ENCODE results near the gene SFT2D3. TPM values are rescaled to one million over a fixed set of nuclear protein-coding genes. Genes with fewer than 3 reads are reported as not detected.

The SFT2D3 gene
- total RNA-seq, 1 experiment from 2014 or later = 4.7 TPM

GRCh38 chr2:127700527-127701192 lies 637 bp upstream of the SFT2D3 start:
- H4K20me1 ChIP-seq (ENCODE audit: control insufficient read depth, insufficient read depth, insufficient read length) = no peaks in the 10 kb centered on the region
- no peak overlapping the region for H3K56ac ChIP-seq (ENCODE audit: insufficient read length, low read depth, low read length)
- Mint-ChIP-seq H3K27ac (peak overlapping the region; percentile 95 to 99 (median 96)), H3K4me3 (peak overlapping the region; percentile 85), H3K9me3 (peaks cover 0 to 4% of the 10 kb centered on the region in 2 experiments; a peak in 1 of 5 replicates), H3K36me3 (ENCODE audit: insufficient read depth in 1 of 3, low read depth in 3 of 3) (peaks cover 0 to 26% (median 25%) of the 10 kb centered on the region in 3 experiments; a peak in 6 of 7 replicates), H3K4me1 (peaks cover 18 to 24% of the 10 kb centered on the region in 2 experiments), H3K27me3 (ENCODE audit: low read depth) (peaks cover 14% of the 10 kb centered on the region)
- no peak overlapping the region for H3K14ac ChIP-seq (ENCODE audit: insufficient read depth, low read length)
- no peak overlapping the region for H2AFZ ChIP-seq (ENCODE audit: low read length)
- DNase-seq = peak; percentile 90
- no peak overlapping the region for H2BK15ac ChIP-seq (ENCODE audit: low read depth, low read length)
- H3K18ac ChIP-seq (ENCODE audit: insufficient read length, low read depth, low read length) = peak overlapping the region; percentile 13
- no peak overlapping the region for H3K23ac ChIP-seq (ENCODE audit: insufficient read length, low read depth, low read length)
- H2BK12ac ChIP-seq (ENCODE audit: insufficient read length, low read depth, low read length) = no peak overlapping the region
- no peak overlapping the region for H3T11ph ChIP-seq (ENCODE audit: low read length)
- H2BK20ac ChIP-seq (ENCODE audit: low read depth, low read length, poor library complexity, severe bottlenecking) = no peak overlapping the region
- H3K27ac ChIP-seq (ENCODE audit: insufficient read length, low read depth, low read length) = peak overlapping the region; percentile 8
- no peak overlapping the region for H4K8ac ChIP-seq (replicated peaks; ENCODE audit: insufficient read length, low read depth, low read length)
- no peak overlapping the region for H4K91ac ChIP-seq (ENCODE audit: insufficient read length, low read depth, low read length)
- TF ChIP-seq CTCF (conservative IDR thresholded peaks at IDR 0.05) = no peak; the same call in 1 of the 3 replicates
- WGBS (ENCODE audit: extremely low coverage, insufficient read length, low lambda C conversion rate) = no CpG with 5 or more reads among the region's 17 CpGs
- H3K79me2 ChIP-seq (ENCODE audit: insufficient read depth, low read length) = peaks cover 3% of the 10 kb centered on the region; the same call in 1 of the 2 replicates
- no peaks in the 10 kb centered on the region for H3K27me3 ChIP-seq (ENCODE audit: insufficient read depth, low read length)
- H3K9ac ChIP-seq (ENCODE audit: extremely low read depth, insufficient read length, low read length) = peak overlapping the region; percentile 15
- H3K23me2 ChIP-seq (ENCODE audit: insufficient read length, low read depth, low read length, poor library complexity, severe bottlenecking) = peaks cover 5% of the 10 kb centered on the region
- H2AK5ac ChIP-seq (ENCODE audit: insufficient read length, low read length) = no peak overlapping the region
- no peak overlapping the region for H3K4ac ChIP-seq (ENCODE audit: low read depth, low read length)
- no peaks in the 10 kb centered on the region for H3K9me3 ChIP-seq (ENCODE audit: control insufficient read depth, low read depth, low read length)
- no peak overlapping the region for H4K5ac ChIP-seq (ENCODE audit: insufficient read length, low read depth, low read length)
- no peaks in the 10 kb centered on the region for H3K79me1 ChIP-seq (ENCODE audit: insufficient read depth, low read depth, low read length, poor library complexity, severe bottlenecking)
- H2BK120ac ChIP-seq (ENCODE audit: low read depth, low read length, poor library complexity, severe bottlenecking) = no peak overlapping the region
- H3K4me2 ChIP-seq (ENCODE audit: insufficient read depth, insufficient read length, low read length) = peak overlapping the region; percentile 62
- H3K4me1 ChIP-seq (ENCODE audit: insufficient read depth, low read length) = peaks cover 5% of the 10 kb centered on the region; the same call in 1 of the 2 replicates
- H2BK5ac ChIP-seq (ENCODE audit: insufficient read length, low read length) = no peak overlapping the region

Measured in H9 (cell line).